ENCODE results near the gene FRMD4A. TPM values are rescaled to one million over a fixed set of nuclear protein-coding genes. Genes with fewer than 3 reads are reported as not detected.

FRMD4A gene
- total and polyA plus RNA-seq, 2 of the 4 experiments (the other 2 are of a cell fraction) = 30.3 to 68.8 TPM

DNA sequence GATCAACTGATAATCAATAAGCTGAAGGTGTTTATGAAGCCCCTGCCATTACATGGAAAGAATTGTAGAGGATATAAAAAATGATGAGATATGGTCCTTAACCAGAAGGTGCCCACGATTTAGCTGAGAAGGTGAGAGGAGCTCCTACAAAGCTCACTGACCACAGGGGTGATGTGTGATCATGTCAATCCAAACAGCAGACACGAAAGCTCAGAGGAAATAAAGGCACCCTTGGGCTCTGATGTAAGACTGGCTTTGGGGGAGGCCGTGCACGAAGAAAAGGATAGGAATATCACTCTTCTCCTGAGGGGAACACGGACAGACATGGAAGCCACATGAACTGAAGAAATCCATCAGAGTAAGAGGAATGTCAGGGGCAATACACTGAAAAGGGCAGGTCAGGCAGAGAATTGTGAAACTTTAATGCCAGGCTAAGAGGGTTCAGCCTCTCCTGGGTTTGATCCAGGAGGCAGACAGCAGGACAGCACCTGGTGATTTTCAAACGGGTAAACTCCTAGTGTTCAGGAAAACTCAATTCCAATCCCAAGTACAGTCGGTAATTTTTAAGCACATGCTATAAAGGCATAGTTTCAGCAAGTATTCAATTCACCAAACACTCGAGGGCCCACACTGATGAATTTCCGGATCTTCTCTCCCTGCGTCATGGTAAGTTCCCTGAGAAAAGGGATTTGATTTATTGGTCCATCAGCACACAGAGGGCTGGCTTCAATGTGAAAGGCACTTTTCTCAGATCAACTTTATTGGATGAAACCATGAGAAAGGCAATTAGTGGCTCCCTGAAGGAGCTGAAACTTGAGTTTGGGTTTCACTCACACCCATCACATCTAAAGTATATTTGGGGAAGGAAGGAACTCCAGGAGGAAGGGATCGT, 580.2 kb downstream of the FRMD4A start:
- Histone ChIP-seq H3K4ac (ENCODE audit: low read depth, low read length) (no peak overlapping the region), H3K23ac (ENCODE audit: low read depth, low read length) (no peak overlapping the region), H2AFZ (replicated peaks; ENCODE audit: low read length, poor library complexity) (no peak overlapping the region), H4K8ac (ENCODE audit: low read depth in 2 of 2, low read length in 2 of 2) (no peak overlapping the region), H3K4me3 (ENCODE audit: insufficient read depth, low read depth, low read length) (no peak overlapping the region), H2AK5ac (ENCODE audit: low read depth, low read length) (no peak overlapping the region), H3K36me3 (ENCODE audit: control insufficient read depth, insufficient read depth, low read length) (peaks cover 2% of the 10 kb centered on the region; the same call in 1 of the 2 replicates), H3K9ac (ENCODE audit: low read depth, low read length) (no peak overlapping the region), H4K5ac (ENCODE audit: low read depth, low read length) (no peak overlapping the region), H3K56ac (ENCODE audit: extremely low read depth, insufficient read depth, low read length) (no peak overlapping the region), H3K18ac (ENCODE audit: low read depth, low read length) (no peak overlapping the region), H4K20me1 (ENCODE audit: insufficient read depth, low read length) (no peaks in the 10 kb centered on the region), H2BK5ac (ENCODE audit: low read depth, low read length, poor library complexity, severe bottlenecking) (no peak overlapping the region), H3K4me1 (ENCODE audit: control insufficient read depth, insufficient read depth, low read length) (peaks cover 2% of the 10 kb centered on the region; the same call in 1 of the 2 replicates), H2AK9ac (replicated peaks; ENCODE audit: low read depth, low read length, poor library complexity) (no peak overlapping the region), H3K14ac (replicated peaks; ENCODE audit: low read depth, low read length) (no peak overlapping the region; the same call in 1 of the 2 replicates), H3K79me1 (ENCODE audit: low read depth in 1 of 2, low read length in 2 of 2) (peaks cover 0 to 2% of the 10 kb centered on the region in 2 experiments; a peak in 1 of 4 replicates), H2BK15ac (ENCODE audit: low read depth, low read length) (no peak overlapping the region), H2BK20ac (ENCODE audit: low read depth, low read length) (no peak overlapping the region), H3K4me2 (ENCODE audit: low read depth, low read length) (no peak overlapping the region), H3K27me3 (ENCODE audit: control insufficient read depth, insufficient read depth, low read length) (no peaks in the 10 kb centered on the region), H4K91ac (ENCODE audit: insufficient read depth, low read depth, low read length) (no peak overlapping the region), H3K27ac (ENCODE audit: insufficient read depth, low read length) (no peak overlapping the region), H3K9me1 (ENCODE audit: insufficient read depth, low read length) (peaks cover 9% of the 10 kb centered on the region; the same call in 1 of the 2 replicates), H2BK120ac (ENCODE audit: low read depth, low read length) (no peak overlapping the region), H3K9me3 (ENCODE audit: control insufficient read depth, insufficient read depth, low read length) (no peaks in the 10 kb centered on the region)
- no peak for DNase-seq
- ChIA-PET POLR2A (ENCODE audit: unreplicated experiment) (no interaction called here), CTCF (no interaction called here)
- 93% methylated on average over 2 of the region's 11 CpGs; no CpG with 5 or more reads in 1 of the 2 experiments for WGBS, 2 experiments (ENCODE audit: extremely low coverage in 2 of 2, insufficient read length in 1 of 2)
- dilution Hi-C loops (cut with HindIII; ENCODE audit: low sequenced_read_pairs, unreplicated experiment) = no loop called here
- intact Hi-C loops (cut with micrococcal nuclease) = loop anchor here (5.0 kb wide), 1 partner anchor 33 kb away; no protein-coding TSS in a partner anchor
- ATAC-seq (ENCODE audit: low read depth) = no peak
- in situ Hi-C loops (cut with MboI; ENCODE audit: low sequenced_read_pairs) = no loop called here
- TF ChIP-seq POLR2A (IDR thresholded peaks at IDR 0.05; ENCODE audit: low read depth, low read length) = no peak
- BruUV-seq (replicated peaks) = no TSS peak

Data from IMR-90 (cell line).